B cell (primary cell): ENCODE data around the gene ZBP1.

Source experiments
- CTCF ChIP-seq: fragments of 200-600 bp; IDR thresholded peaks from one replicate; pipeline ENCODE4 v1.8.0; 2022; ENCODE audit warnings: antibody characterized with exemption, mild to moderate bottlenecking
- EZH2 ChIP-seq: IDR thresholded peaks from 2 replicates; pipeline ENCODE4 v1.6.1; 2012; ENCODE audit warnings: borderline replicate concordance, low read depth, mild to moderate bottlenecking, moderate library complexity, low read length; ENCODE audit not compliant: insufficient read depth, poor library complexity, severe bottlenecking

DNA sequence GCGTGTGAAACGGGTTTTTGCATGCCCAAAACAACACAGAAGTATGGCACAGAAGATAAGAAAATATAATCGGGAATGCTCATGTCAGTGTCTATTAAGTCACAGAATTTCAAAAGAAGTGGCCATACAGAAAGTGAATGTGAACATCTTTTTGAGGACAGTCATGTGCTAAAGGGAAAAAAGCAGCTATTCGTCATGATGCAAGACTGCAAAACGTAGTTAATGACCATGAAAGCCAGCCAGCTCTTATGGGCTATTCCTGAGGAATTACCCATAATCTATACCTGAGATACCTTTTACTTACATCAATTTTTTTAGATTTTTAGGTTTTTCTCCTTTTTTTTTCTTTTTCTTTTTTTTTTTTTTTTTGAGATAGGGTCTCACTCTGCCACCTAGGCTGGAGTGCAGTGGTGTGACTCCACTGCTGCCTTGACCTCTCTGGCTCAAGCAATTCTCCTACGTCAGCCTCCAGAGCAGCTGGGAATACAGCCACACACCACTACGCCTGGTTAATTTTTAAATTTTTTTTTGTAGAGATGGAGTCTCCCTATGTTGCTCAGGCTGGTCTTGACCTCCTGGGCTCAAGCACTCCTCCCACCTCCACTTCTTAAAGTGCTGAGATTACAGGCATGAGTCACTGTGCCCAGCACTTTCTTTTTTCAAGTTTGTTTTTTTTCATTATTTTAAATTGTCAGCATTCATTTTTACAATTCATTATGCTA lies 18.1 kb upstream of the ZBP1 start:
- TF ChIP-seq CTCF (no peak), EZH2 (no peak)
